Naive B cell (primary cell): ENCODE results near the gene RPS6KA3. TPM values are rescaled to one million over a fixed set of nuclear protein-coding genes. Genes with fewer than 3 reads are reported as not detected.
"Not testable (repeated sequence)": the region's sequence is repeated elsewhere in the genome, so short reads cannot be mapped to it uniquely, and the experiment has no call there.

ENCODE experiments used
- ATAC-seq, 2 donors: fragments of 150-1000 bp; cut with Tn5 transposase; 2 replicates each; pipeline ENCODE4 v1.10.0; 2021; ENCODE audit warnings: low read depth in 2 of 2, mild to moderate bottlenecking in 2 of 2, moderate library complexity in 2 of 2
- DNase-seq: peaks from one replicate; pipeline ENCODE4 v3.0.0; 2022
- H3K27ac Mint-ChIP-seq, 6 donors: one replicate each; pipeline ENCODE4 v1.8.0; 2020 to 2022; ENCODE audit warnings: mild to moderate bottlenecking in 6 of 6, mixed read lengths in 6 of 6, moderate library complexity in 5 of 6, inconsistent platforms in 2 of 6
- H3K27me3 Mint-ChIP-seq, 3 donors: one replicate each; pipeline ENCODE4 v1.8.0; 2021 to 2022; ENCODE audit warnings: mixed read lengths in 3 of 3, mild to moderate bottlenecking in 1 of 3
- H3K36me3 Mint-ChIP-seq, 2 donors: one replicate each; pipeline ENCODE4 v1.8.0; 2020 to 2022; ENCODE audit warnings: mixed read lengths in 2 of 2, inconsistent platforms in 1 of 2, mild to moderate bottlenecking in 1 of 2
- H3K4me1 Mint-ChIP-seq, 3 donors: one replicate each; pipeline ENCODE4 v1.8.0; 2020 to 2022; ENCODE audit warnings: mixed read lengths in 3 of 3, inconsistent platforms in 1 of 3, mild to moderate bottlenecking in 1 of 3, moderate library complexity in 1 of 3
- H3K4me3 Mint-ChIP-seq, 8 donors: one replicate each; pipeline ENCODE4 v1.8.0; 2020 to 2022; ENCODE audit warnings: mild to moderate bottlenecking in 8 of 8, mixed read lengths in 8 of 8, moderate library complexity in 8 of 8, inconsistent platforms in 2 of 8
- H3K9me3 Mint-ChIP-seq, 7 donors: one replicate each; pipeline ENCODE4 v1.8.0; 2020 to 2022; ENCODE audit warnings: mixed read lengths in 7 of 7, mild to moderate bottlenecking in 5 of 7, inconsistent platforms in 2 of 7, moderate library complexity in 1 of 7
- polyA plus RNA-seq, 6 donors: library from polyadenylated mRNA; unstranded; fragments of 300-500 nt; fragmentation: Illumina TruSeq; gene quantifications; one replicate each; pipeline ENCODE4 v1.2.3, GENCODE V29; 2021; ENCODE audit warnings: low read depth in 6 of 6

Gene RPS6KA3
- polyA plus RNA-seq, 6 donors from 2014 or later: 12.2 to 36.8 (median 25.3) TPM

DNA sequence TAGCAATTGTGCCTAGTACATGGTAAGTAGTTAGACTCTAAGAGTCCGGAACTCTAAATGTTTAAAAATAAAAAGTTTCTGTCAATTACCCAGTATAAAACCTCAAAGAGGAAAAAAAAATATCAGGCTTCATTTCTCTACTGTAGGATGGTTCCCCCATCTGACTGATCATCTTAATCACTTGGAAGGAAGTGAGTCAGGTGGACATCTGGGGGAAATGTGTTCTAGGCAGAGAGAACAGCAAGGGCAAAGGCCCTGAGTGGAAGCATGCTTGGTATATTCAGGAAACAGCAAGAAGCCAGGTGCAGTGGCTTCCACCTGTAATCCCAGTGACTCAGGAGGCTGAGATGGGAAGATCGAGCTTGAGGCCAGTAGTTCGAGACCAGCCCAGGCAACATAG is 122.2 kb downstream of the RPS6KA3 start:
- ATAC-seq (no peak), DNase-seq (no peak)
- Mint-ChIP-seq H3K27ac (peak overlapping the region in 1 of 6 donors; percentile 87), H3K4me1 (peaks cover 15 to 27% (median 18%) of the 10 kb centered on the region in 3 donors), H3K4me3 (peak overlapping the region in 1 of 8 donors; percentile 9), H3K9me3 (no peaks in the 10 kb centered on the region), H3K36me3 (no peaks in the 10 kb centered on the region), H3K27me3 (peaks cover 0 to 14% (median 0%) of the 10 kb centered on the region in 3 donors)

DNA sequence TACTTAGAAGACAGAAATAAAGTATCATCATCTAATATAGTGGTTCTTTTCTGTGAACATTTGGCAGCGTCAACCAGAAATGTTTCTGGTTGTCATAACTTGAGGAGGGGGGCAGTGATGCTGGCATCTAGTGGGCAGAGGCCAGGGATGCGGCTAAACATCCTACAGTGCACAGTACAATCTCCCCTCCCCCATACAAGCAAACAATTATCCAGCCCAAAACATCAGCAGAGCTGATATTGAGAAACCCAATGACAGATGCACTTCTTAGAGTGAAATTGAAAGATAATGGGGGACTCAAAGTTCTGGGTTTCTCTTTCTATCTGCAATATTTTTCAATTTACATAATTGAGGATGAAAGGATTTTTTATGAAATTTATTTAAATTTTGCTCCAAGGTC is 123.1 kb downstream of the RPS6KA3 start:
- Mint-ChIP-seq H3K36me3 (no peaks in the 10 kb centered on the region), H3K4me1 (peaks cover 15 to 34% (median 23%) of the 10 kb centered on the region in 3 donors), H3K27me3 (peaks cover 0 to 13% (median 0%) of the 10 kb centered on the region in 3 donors), H3K27ac (peak overlapping the region in 2 of 6 donors; percentile 76 to 94), H3K9me3 (no peaks in the 10 kb centered on the region), H3K4me3 (peak overlapping the region in 2 of 8 donors; percentile 79 to 81)
- DNase-seq: no peak
- ATAC-seq: no peak

DNA sequence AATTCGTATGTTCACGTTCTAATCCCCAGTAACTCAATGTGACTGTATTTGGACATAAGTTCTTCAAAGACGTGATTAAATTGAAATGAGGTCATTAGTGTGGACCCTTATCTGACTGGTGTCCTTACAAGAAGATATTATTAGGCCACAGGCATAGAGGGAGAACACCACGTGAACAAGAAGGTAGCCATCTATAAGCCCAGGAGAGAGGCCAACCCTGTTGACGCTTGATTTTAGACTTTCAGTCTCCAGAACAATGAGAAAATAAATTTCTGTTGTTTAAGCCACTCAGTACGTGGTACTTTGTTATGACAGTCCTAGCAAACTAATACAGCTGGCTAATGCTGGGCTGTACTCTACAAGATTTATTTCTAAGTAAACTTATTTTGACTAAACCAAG is 123.6 kb downstream of the RPS6KA3 start:
- H3K27me3 Mint-ChIP-seq: peaks cover 0 to 9% (median 0%) of the 10 kb centered on the region in 3 donors
- H3K4me3 Mint-ChIP-seq: peak overlapping the region; percentile 42 to 86 (median 81)
- DNase-seq: no peak
- H3K9me3 Mint-ChIP-seq: no peaks in the 10 kb centered on the region
- H3K36me3 Mint-ChIP-seq: no peaks in the 10 kb centered on the region
- no peak for ATAC-seq
- peaks cover 13 to 34% (median 23%) of the 10 kb centered on the region in 3 donors for H3K4me1 Mint-ChIP-seq
- H3K27ac Mint-ChIP-seq: peak overlapping the region in 4 of 6 donors; percentile 71 to 94 (median 80)

DNA sequence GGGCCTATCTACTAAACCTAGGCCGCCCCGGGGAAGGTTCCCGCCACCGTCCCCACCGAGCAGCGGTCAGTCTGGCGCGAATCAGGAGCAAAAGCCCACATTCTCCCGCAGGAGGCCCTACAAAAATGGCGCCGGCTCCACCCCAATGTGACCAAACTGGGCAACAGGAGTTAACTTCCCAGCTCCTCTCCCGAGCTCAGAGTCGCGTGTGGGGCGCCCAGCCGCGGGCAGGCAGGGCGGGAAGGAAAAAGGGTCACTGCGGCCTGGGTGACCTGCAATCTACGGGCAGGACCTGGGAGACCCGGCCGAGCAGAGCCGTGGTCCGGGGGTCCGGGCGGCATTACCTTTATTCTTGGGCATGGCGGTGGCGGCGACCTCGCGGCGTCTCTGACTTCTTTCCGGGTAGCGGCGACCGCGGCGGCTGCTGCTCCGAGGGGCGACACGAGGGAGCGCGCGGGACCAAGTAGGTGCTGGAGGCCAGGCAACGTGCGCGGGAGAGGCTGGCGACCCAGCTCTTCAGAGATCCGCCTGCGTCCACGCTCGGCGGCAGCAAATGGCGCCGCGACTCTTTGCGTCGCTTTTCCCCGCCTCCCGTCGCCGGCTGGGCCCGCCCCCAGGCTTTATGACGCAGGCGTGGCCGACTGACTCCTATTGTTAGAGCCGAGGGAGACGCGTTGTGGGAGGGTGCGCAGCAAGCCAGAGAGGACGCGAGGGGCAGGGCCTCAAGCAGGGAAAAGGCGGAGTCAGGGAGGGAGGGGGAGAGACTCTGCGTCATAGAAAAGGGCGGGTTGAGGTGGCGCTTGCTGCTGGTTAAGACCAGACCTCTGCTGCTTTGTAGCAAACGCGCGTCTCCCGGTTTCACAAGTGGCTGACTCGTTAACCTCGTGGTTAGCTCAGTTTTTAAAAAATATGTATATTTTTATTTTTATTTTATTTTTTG is 125.2 kb downstream of the RPS6KA3 start, which contains the start of gene EIF1AX:
Gene EIF1AX, minus strand, starts transcription at position 558 of the 940 bp plus-strand sequence. Its CDS starts 198 bp downstream, at position 360.
- no peaks in the 10 kb centered on the region for H3K9me3 Mint-ChIP-seq
- H3K27me3 Mint-ChIP-seq: no peaks in the 10 kb centered on the region
- peak within 1 kb of the TSS; percentile 93 to 97 (median 96) for H3K27ac Mint-ChIP-seq
- peak within 1 kb of the TSS; percentile 79 to 98 (median 92) for H3K4me3 Mint-ChIP-seq
- peaks cover 1 to 2% of the 10 kb centered on the region in 2 donors for H3K36me3 Mint-ChIP-seq
- peak; percentile 96 for ATAC-seq
- H3K4me1 Mint-ChIP-seq: peaks cover 7 to 30% (median 14%) of the 10 kb centered on the region in 3 donors
- DNase-seq: peak; percentile 100

DNA sequence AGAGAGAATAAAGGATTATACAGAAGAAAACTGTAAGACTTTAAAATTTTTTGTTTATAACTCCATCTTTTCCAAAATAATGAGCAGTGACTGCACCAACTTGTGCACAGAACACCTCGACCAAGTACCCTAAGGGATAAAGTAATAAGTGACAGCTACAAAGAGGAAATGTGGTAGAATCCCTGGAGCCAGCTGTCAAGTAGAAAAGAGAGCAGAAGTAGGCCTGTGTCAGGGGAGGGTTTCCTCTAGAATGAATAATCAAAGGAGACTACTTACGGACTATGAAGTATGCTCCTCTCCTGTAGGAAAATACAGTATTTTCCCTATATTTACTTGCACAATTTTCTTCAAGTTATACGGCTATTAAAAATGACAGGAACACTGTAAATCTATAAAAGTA is 126.3 kb downstream of the RPS6KA3 start:
- ATAC-seq: no peak
- DNase-seq: no peak
- no peaks in the 10 kb centered on the region for H3K9me3 Mint-ChIP-seq
- peaks cover 15 to 36% (median 25%) of the 10 kb centered on the region in 3 donors for H3K4me1 Mint-ChIP-seq
- peaks cover 12 to 14% of the 10 kb centered on the region in 2 donors for H3K36me3 Mint-ChIP-seq
- no peaks in the 10 kb centered on the region for H3K27me3 Mint-ChIP-seq
- H3K27ac Mint-ChIP-seq: peak overlapping the region in 5 of 6 donors; percentile 65 to 97 (median 94)
- H3K4me3 Mint-ChIP-seq: peak overlapping the region; percentile 79 to 98 (median 92)

DNA sequence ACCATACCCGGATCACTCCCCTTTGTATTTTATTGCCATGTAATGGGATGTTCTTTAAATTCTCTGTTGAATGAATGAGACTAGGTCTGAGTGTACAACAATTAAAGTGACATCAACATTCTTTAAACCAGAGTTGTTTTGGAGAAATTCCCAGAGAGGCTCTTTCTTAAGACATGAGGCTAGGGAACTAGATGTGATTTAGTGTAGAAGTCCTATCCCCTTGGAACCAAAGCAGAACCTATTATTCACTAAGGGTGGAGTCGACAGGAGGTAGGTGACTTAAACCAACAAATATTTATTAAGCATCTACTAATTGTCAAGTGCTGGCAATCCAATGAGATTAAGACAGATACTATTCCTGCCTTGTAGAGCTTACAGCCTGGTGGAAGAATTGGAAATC is 126.7 kb downstream of the RPS6KA3 start:
- Mint-ChIP-seq H3K9me3 (no peaks in the 10 kb centered on the region), H3K27me3 (no peaks in the 10 kb centered on the region), H3K36me3 (peaks cover 12 to 18% of the 10 kb centered on the region in 2 donors), H3K4me3 (peak overlapping the region; percentile 79 to 98 (median 92)), H3K4me1 (peaks cover 15 to 36% (median 25%) of the 10 kb centered on the region in 3 donors), H3K27ac (peak overlapping the region in 3 of 6 donors; percentile 94 to 97 (median 94))
- no peak for ATAC-seq
- DNase-seq: no peak

DNA sequence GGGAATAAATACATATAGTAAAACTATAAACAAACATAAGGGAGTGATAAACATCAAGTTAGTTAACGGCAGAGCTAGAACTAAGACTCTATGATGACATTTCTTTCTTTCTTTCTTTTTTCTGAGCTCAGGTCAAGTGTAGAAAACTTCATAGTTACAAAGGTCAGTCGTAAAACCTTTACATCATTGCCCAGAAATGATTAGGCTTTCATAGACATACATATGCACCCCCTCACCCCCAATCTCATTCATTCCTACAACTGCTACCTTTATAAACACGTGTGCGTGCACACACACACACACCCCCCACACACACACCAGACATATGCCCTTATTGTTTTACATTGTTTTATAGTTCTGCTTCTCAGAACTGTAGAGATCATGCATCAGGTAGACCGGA is 130.8 kb downstream of the RPS6KA3 start:
- peaks cover 15 to 32% (median 25%) of the 10 kb centered on the region in 3 donors for H3K4me1 Mint-ChIP-seq
- peak overlapping the region in 1 of 6 donors; percentile 6 for H3K27ac Mint-ChIP-seq
- DNase-seq: no peak
- H3K36me3 Mint-ChIP-seq: peaks cover 12 to 35% of the 10 kb centered on the region in 2 donors
- no peak for ATAC-seq
- H3K9me3 Mint-ChIP-seq: no peaks in the 10 kb centered on the region
- H3K4me3 Mint-ChIP-seq: no peak overlapping the region
- H3K27me3 Mint-ChIP-seq: no peaks in the 10 kb centered on the region

DNA sequence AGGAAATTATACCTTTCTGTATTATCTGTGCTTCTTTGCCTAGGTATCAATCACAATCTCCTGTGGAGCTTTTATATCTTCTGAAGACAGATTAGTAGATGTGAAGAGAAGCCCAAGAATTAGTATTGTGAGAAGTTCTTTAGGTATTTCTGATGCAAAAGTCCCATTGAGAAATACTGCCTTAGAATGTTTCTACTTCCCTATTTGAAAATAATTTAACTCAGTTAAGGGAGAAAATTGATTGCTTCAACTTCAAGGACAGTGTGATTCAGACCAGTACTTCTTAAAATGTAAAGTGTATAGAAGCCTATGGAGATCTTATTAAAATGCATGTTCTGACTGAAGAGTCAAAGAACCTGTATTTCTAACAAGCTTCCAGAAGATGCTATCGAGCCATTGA is 134.0 kb downstream of the RPS6KA3 start:
- DNase-seq (no peak), ATAC-seq (no peak)
- peak overlapping the region in 2 of 6 donors; percentile 26 to 28 for H3K27ac Mint-ChIP-seq
- peaks cover 9 to 11% (median 11%) of the 10 kb centered on the region in 3 donors for H3K4me1 Mint-ChIP-seq
- H3K27me3 Mint-ChIP-seq: no peaks in the 10 kb centered on the region
- no peaks in the 10 kb centered on the region for H3K9me3 Mint-ChIP-seq
- H3K36me3 Mint-ChIP-seq: peaks cover 12 to 43% of the 10 kb centered on the region in 2 donors
- H3K4me3 Mint-ChIP-seq: no peak overlapping the region

DNA sequence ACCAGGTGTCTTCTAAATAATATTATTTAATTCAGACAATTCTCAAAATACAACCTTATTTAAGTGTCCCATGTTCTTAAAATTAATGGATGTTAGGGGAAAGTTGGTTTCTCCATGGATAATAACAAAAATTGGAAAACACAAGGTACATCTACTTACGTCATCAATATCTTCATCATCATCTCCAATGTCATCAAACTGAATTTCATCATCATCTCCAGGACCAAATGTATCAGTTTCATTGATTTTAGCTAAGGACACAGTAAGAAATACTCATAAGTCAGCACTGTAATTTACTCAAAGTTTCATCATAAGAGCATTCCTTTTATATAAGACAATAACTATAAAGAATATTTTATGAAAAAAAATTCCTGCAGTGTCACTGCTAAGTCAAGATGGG is 136.4 kb downstream of the RPS6KA3 start:
- no peaks in the 10 kb centered on the region for H3K27me3 Mint-ChIP-seq
- H3K9me3 Mint-ChIP-seq: no peaks in the 10 kb centered on the region
- peaks cover 0 to 28% of the 10 kb centered on the region in 2 donors for H3K36me3 Mint-ChIP-seq
- DNase-seq (no peak), ATAC-seq (no peak)
- no peak overlapping the region for H3K27ac Mint-ChIP-seq
- H3K4me1 Mint-ChIP-seq: no peaks in the 10 kb centered on the region
- H3K4me3 Mint-ChIP-seq: no peak overlapping the region

DNA sequence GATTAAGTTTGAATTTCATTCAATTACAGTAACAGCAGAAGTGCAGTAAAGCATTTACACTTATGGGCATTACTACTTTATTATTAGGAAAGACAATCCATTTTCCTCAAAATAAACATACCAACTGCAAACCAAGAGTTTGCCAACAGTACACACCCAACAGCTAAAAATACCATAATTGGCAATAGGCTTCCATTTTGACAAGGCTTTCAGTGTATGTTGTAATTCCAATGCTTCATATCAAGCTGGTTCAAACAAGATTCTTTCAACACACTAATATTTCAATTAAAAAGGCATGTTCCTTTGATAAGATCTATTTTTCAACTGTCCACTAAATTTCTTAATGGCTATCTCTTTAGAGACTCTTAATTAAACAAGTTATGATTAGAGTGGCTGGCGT is 137.2 kb downstream of the RPS6KA3 start:
- Mint-ChIP-seq H3K27ac (no peak overlapping the region), H3K9me3 (no peaks in the 10 kb centered on the region), H3K36me3 (peaks cover 0 to 25% of the 10 kb centered on the region in 2 donors), H3K4me3 (no peak overlapping the region), H3K4me1 (no peaks in the 10 kb centered on the region), H3K27me3 (no peaks in the 10 kb centered on the region)
- no peak for DNase-seq
- no peak for ATAC-seq

DNA sequence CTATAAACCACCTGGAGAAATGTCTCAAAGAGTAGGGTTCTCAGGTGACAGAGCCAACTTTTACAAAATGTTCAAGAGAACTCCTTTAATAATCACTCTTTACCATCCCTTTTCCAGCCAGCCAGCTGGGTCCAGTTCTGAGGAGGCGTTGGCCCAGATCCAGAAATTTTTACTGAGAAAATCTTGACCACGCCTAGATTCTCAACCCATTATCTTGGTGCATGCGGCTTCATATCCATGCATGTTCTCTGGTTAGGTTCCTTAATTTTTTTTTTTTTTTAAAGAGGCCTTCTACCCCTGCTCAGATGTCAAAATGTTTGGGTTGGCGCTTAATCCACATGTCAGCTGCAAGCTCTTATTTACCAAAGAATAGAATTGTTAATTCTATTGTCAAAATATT is 138.0 kb downstream of the RPS6KA3 start:
- peaks cover 0 to 23% of the 10 kb centered on the region in 2 donors for H3K36me3 Mint-ChIP-seq
- no peaks in the 10 kb centered on the region for H3K4me1 Mint-ChIP-seq
- H3K9me3 Mint-ChIP-seq: no peaks in the 10 kb centered on the region
- ATAC-seq (no peak), DNase-seq (no peak)
- no peaks in the 10 kb centered on the region for H3K27me3 Mint-ChIP-seq
- H3K27ac Mint-ChIP-seq: peak overlapping the region in 2 of 6 donors; percentile 50 to 59
- H3K4me3 Mint-ChIP-seq: no peak overlapping the region

DNA sequence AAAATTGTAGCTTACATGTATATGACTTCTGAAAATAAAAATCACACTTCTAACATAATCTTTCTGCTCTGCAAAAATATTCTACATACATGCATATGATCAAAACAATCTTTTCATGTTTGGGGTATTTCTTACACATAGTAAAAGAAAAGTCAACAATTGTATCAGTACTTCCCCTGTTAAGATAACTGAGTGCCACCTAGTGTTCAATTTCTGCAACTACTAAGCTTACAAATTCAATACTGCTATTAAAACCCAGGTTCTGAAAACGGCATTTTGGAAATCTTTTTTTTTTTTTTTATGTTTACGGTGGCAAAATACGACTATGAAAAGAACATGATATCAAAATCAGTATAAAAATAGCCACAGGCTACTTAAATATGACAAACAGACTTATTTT is 139.3 kb downstream of the RPS6KA3 start:
- H3K9me3 Mint-ChIP-seq, DNase-seq, H3K27me3 Mint-ChIP-seq, H3K27ac Mint-ChIP-seq, H3K4me1 Mint-ChIP-seq, H3K4me3 Mint-ChIP-seq: not testable (repeated sequence)
- peak; percentile 69 to 77 for ATAC-seq
- peaks cover 0 to 11% of the 10 kb centered on the region in 2 donors for H3K36me3 Mint-ChIP-seq

DNA sequence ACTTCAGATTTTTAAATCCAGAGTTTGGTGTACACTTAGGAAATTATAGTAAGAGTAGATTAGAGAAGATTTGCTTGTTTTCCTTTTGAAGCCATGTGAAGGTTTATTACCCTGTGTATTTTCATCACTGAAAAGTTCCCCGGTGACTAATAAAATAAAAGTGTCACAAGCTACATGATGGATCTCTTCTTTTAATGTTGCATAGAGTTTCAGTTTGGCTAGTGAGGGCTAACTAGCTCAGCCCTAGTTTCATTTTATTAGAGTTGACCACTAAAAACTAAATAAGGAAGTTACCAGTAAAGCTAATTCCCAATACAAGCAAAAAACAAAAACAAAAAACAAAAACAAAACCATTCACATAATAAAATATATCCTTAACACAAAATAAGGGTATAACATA is 139.9 kb downstream of the RPS6KA3 start:
- DNase-seq, H3K4me1 Mint-ChIP-seq, H3K27me3 Mint-ChIP-seq, ATAC-seq, H3K36me3 Mint-ChIP-seq, H3K27ac Mint-ChIP-seq, H3K4me3 Mint-ChIP-seq, H3K9me3 Mint-ChIP-seq: not testable (repeated sequence)

DNA sequence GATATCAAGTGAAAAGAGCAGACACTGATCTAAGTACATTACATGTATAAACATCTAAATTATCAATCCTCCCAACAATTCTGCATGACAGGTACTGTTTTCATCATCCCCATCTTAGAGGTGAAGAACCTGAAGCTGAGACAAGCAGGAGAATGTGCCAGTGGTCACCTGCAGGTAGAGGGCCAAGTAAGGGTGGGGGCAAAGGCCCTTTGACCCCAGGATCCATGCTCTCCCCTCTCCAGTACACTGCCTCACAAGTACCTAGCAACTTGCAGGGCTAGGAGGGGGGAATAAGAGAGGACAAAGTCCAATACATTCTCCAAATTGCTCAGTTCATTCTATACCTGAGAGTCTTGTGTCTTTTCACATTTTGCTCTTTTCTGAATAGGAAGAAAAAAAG is 141.7 kb downstream of the RPS6KA3 start:
- H3K9me3 Mint-ChIP-seq: no peaks in the 10 kb centered on the region
- H3K4me1 Mint-ChIP-seq: no peaks in the 10 kb centered on the region
- no peak overlapping the region for H3K4me3 Mint-ChIP-seq
- DNase-seq (no peak), ATAC-seq (no peak)
- peak overlapping the region in 1 of 6 donors; percentile 12 for H3K27ac Mint-ChIP-seq
- H3K36me3 Mint-ChIP-seq: peaks cover 0 to 3% of the 10 kb centered on the region in 2 donors
- no peaks in the 10 kb centered on the region for H3K27me3 Mint-ChIP-seq
